ENCODE data around the gene WWOX.

GRCh38 chr16:78390508-78391324 lies 291.3 kb downstream of the WWOX start:
- no peak for TF ChIP-seq CTCF (IDR thresholded peaks at IDR 0.05; ENCODE audit: low read length)
- no peak for TF ChIP-seq EZH2 (optimal IDR thresholded peaks at IDR 0.05; ENCODE audit: low read depth, low read length)
- no peak for TF ChIP-seq EZH2phosphoT487 (IDR thresholded peaks at IDR 0.05; ENCODE audit: low read length)

All from MM.1S (cell line).